Measurements from ENCODE around the gene PPID.

The PPID gene

DNA sequence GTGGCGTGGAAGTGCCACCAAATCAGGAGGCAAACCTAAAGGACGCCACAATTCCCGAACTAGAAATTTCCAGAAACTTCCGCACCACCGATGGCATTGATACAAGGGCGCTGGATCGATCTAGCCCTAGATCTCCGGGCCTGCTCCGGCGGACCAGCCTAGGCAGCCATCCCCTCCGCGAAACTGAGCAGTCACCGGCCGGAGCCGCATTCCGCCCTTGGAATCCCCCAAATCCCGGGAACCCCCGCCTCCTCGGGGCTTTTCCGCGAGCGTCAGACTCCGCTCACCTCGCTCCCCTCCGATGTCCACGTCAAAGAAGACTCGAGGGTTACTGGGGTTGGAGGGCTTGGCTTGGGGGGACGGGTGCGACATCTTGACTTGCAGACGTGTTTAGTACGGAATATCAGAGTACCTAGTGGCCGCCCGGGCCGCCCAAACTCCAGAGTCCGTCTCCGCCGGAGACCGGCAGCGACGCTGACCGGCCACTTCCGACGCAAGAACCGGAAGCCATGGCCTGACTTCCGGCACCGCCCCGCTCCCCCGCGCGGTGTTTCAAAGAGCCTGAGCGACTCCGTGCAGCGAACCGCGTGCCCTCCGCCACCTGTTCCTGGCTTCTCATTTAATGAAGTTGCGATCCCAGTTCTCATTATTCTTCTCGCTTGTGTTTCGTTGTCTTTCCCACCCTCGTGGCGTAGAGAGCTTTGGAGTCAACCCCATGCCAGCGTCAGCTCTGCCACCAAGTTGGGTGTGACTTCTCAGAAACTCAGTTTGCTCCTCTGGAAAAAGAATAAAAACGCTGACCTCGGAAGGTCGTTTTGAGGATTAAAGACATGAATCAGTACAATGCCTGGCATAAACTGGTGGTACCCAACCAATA lies at the start of gene PPID:
Gene PPID (minus strand): TSS at position 480 of the 877 bp plus-strand sequence. CDS start 108 bp downstream, at position 372.
- H3K27ac ChIP-seq = peak within 1 kb of the TSS; percentile 93
- TF ChIP-seq ZFX (IDR thresholded peaks at IDR 0.05; ENCODE audit: borderline replicate concordance) = no peak
- TF ChIP-seq, protein P1, sequence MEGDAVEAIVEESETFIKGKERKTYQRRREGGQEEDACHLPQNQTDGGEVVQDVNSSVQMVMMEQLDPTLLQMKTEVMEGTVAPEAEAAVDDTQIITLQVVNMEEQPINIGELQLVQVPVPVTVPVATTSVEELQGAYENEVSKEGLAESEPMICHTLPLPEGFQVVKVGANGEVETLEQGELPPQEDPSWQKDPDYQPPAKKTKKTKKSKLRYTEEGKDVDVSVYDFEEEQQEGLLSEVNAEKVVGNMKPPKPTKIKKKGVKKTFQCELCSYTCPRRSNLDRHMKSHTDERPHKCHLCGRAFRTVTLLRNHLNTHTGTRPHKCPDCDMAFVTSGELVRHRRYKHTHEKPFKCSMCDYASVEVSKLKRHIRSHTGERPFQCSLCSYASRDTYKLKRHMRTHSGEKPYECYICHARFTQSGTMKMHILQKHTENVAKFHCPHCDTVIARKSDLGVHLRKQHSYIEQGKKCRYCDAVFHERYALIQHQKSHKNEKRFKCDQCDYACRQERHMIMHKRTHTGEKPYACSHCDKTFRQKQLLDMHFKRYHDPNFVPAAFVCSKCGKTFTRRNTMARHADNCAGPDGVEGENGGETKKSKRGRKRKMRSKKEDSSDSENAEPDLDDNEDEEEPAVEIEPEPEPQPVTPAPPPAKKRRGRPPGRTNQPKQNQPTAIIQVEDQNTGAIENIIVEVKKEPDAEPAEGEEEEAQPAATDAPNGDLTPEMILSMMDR (IDR thresholded peaks at IDR 0.05) = no peak

DNA sequence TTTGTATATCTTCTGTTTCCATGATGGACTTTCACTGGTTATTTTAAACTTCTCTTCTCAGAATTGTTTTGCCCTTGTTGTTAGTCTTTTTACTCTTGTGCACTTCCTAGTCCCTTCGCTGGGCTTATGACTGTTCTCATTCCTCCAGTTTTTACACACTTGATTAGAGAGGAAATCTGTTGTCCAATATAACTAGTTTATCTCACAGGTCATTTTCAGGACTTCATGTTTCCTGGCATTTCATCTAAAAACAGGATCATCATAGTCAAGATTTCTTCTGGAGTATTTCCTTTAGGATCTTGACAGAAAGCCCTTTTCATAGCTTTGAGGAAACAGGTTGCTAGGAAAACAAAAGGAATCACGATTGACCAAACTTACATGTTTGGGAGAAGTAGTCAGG lies 48.6 kb upstream of the PPID start:
- no peak for TF ChIP-seq ZFX (IDR thresholded peaks at IDR 0.05; ENCODE audit: borderline replicate concordance)
- TF ChIP-seq, protein P1 (IDR thresholded peaks at IDR 0.05) = no peak
- no peak overlapping the region for H3K27ac ChIP-seq

DNA sequence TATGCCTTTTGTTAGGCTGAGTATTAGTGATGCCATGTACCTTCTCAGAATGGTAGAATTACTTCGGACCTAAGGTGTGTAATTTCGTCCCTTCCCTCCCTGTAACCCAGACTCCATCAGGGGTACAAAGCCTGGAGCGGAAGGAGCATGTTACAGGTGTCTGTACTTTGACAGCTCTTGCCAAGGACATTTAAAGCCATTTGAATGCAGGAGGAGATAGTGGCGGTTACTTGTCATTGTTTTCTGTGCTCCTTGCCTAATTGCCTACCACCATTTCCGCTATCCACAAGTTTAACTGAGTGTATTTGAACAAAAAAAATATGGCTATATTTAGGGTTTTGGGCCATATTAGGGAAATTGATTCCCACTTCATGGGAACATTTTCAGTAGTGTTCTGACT lies 47.5 kb upstream of the PPID start:
- no peak for TF ChIP-seq ZFX (IDR thresholded peaks at IDR 0.05; ENCODE audit: borderline replicate concordance)
- TF ChIP-seq, protein P1 (IDR thresholded peaks at IDR 0.05) = no peak
- H3K27ac ChIP-seq = no peak overlapping the region

DNA sequence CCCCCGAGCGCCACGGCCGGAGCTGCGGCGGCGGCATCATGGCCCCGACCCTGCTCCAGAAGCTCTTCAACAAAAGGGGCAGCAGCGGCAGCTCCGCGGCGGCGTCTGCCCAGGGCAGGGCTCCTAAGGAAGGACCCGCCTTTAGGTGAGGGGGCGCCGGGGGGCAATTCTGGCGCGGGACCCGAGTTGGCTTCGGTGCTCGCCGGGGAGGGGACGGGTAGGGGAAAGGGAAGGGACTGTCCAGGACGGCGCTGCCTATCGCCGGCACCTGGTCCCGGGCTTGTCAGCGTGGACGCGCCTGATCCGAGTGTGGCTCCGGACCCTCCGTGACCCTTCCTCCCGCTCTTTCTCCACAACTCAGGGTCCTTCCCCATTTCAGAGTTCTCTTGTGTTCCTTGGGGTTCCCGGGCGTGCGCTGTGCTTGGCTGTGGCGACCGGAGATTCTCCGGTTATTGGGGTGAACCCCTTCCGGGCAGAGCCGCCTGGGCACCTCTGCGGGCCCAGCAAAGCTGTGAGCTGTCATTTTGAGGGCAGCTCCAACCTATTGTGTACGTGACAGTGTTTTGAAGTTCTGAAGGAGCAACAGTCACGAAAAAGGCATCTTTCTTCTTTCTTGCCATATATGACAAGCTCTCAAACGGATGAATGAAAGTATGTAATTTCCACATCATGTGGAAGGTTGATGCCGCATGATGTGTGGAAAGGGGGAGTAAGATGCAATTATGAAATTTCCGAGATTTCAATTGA lies 46.2 kb upstream of the PPID start:
- TF ChIP-seq ZFX (IDR thresholded peaks at IDR 0.05; ENCODE audit: borderline replicate concordance) = no peak
- TF ChIP-seq, protein P1 (IDR thresholded peaks at IDR 0.05) = 0 out of 2 replicates have a peak, but pooled peaks have one; percentile 9
- peak overlapping the region; percentile 56 for H3K27ac ChIP-seq

DNA sequence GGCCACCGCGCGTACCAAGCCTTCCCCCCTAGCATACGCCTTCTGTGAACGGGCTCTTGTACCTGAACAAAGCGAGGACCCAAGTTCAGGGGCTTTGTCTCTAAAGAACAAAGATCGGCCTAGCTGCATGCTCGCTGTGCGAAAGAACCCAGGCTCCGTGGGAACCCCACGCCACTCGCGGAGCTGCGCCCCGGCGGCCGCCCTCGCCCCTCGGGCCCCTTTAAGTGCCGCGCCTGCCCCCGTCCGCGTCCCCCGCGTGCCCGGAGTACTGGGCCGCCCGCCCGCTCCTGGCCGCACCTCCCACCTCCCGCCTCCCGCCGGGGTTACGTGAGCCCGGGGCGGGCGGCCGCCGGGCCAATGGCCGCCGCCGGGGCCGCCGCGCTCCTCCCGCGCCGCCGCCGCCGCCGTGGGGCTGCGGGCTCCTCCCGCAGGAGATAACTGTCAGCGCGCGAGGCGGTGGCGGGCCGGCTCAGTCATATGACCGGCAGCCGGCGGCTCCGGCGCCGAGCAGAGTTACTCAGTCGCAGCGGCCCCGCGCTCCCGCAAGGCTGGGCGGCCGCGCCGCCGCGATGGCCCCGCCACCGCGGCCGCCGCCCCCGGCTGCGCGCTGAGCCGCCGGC lies 45.5 kb upstream of the PPID start, which contains the start of gene FNIP2:
Gene FNIP2 (plus strand): TSS at position 472 of the 620 bp plus-strand sequence. CDS start 187 bp downstream, outside the sequence.
- TF ChIP-seq, protein P1 (IDR thresholded peaks at IDR 0.05) = peak; percentile 25
- TF ChIP-seq ZFX (IDR thresholded peaks at IDR 0.05; ENCODE audit: borderline replicate concordance) = no peak
- peak within 1 kb of the TSS; percentile 56 for H3K27ac ChIP-seq

DNA sequence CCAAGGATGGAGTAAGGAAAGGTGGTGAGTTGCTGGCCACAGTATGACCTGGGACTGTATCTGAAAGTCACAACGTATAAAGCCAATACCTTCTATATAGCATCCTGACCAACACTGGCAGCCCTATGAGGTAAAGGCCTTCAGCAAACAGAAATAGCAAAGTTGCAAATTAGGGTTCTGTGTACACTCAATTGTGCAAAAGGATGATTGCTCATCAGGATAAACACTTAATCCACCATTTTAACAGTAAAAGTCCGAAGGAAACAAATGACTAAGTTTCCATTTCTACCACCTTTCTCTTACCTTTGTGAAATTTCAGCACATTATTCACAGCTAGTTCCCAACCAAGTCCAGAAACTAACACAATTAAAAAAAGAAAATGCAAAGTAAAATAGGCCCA lies 44.3 kb upstream of the PPID start:
- TF ChIP-seq, protein P1 (IDR thresholded peaks at IDR 0.05) = no peak
- no peak for TF ChIP-seq ZFX (IDR thresholded peaks at IDR 0.05; ENCODE audit: borderline replicate concordance)
- H3K27ac ChIP-seq = no peak overlapping the region

Data from 22Rv1 (cell line).